Right lobe of liver (tissue), 4 donors: ENCODE results near the gene TENM4.

Experiments used
- POLR2A ChIP-seq: fragments of 450-650 bp; IDR thresholded peaks from one replicate; pipeline ENCODE4 v1.6.1; 2017; ENCODE audit warnings: antibody characterized with exemption, mild to moderate bottlenecking
- TF ChIP-seq, protein P1 (sequence below), 4 donors: fragments of 200-600 bp in 3 of 4; fragments of 450-650 bp in 1 of 4; IDR thresholded peaks; one replicate each; pipeline versions ENCODE4 v1.5.1 to v1.8.0; 2016 to 2022; ENCODE audit warnings: antibody characterized with exemption in 4 of 4, mild to moderate bottlenecking in 2 of 4
- donor health status: DM: no; HTN: no; CAD: no.
- donor health status: DM: no; HTN: no; CAD: no.
- donor health status: DM: no; HTN: yes; CAD: no.

DNA sequence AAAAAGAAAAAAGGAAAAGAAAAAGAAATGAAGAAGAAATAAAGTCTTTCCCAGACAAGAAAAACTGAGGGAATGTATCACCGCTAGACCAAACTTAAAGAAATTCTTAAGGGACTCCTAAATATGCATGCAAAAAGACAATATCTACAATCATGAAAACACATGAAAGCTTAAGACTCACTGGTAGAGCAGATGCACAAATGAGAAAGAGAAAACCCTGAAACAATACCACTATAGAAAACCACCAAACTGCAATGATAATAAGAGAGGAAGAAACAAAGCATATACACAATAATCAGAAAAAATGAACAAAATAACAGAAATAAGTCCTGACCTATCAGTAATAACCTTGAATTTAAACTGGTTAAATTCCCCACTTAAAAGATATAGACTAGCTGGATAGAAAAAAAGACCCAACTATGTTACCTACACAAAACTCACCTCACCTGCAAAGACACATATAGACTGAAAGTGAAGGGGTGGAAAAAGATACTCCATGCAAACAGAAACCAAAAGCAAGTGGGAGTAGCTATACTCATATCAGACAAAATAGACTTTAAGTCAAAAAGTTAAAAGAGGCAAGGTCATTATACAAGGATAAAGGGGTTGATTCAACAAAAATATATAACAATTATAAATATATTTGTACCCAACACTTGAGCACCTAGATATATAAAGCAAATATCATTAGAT is 804.9 kb downstream of the TENM4 start:
- TF ChIP-seq, protein P1, sequence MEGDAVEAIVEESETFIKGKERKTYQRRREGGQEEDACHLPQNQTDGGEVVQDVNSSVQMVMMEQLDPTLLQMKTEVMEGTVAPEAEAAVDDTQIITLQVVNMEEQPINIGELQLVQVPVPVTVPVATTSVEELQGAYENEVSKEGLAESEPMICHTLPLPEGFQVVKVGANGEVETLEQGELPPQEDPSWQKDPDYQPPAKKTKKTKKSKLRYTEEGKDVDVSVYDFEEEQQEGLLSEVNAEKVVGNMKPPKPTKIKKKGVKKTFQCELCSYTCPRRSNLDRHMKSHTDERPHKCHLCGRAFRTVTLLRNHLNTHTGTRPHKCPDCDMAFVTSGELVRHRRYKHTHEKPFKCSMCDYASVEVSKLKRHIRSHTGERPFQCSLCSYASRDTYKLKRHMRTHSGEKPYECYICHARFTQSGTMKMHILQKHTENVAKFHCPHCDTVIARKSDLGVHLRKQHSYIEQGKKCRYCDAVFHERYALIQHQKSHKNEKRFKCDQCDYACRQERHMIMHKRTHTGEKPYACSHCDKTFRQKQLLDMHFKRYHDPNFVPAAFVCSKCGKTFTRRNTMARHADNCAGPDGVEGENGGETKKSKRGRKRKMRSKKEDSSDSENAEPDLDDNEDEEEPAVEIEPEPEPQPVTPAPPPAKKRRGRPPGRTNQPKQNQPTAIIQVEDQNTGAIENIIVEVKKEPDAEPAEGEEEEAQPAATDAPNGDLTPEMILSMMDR (IDR thresholded peaks at IDR 0.05): no peak
- no peak for TF ChIP-seq POLR2A
